ENCODE data around the gene ANAPC5. TPM values are rescaled to one million over a fixed set of nuclear protein-coding genes. Genes with fewer than 3 reads are reported as not detected.

The ANAPC5 gene
- total RNA-seq, 2 donors from 2014 or later: 107 to 130 TPM

DNA sequence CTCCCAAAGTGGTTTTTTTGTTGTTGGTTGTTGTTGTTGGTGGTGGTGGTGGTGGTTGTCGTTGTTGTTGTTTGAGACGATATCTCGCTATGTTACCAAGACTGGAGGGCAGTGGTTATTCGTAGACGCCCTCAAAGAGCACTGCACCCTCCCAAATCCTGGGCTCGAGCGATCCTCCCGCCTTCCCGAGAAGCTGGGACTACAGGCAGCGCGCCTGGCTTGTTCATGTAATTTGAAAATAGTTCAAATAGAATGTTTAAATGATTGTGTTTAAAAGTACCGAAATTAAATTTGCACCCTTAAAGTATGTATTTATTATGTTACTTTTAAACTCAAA lies 439 bp upstream of the ANAPC5 start:
- H3K36me3 Mint-ChIP-seq (ENCODE audit: low read depth): peaks cover 2% of the 10 kb centered on the region
- DNase-seq (no peak), ATAC-seq (peak; percentile 15)
- H3K4me3 Mint-ChIP-seq: peak overlapping the region; percentile 100
- no peaks in the 10 kb centered on the region for H3K27me3 Mint-ChIP-seq
- H3K27ac Mint-ChIP-seq: peak overlapping the region; percentile 97
- peaks cover 25% of the 10 kb centered on the region for H3K4me1 Mint-ChIP-seq
- no peaks in the 10 kb centered on the region for H3K9me3 ChIP-seq (ENCODE audit: control insufficient read depth, low read length, poor library complexity, severe bottlenecking)

DNA sequence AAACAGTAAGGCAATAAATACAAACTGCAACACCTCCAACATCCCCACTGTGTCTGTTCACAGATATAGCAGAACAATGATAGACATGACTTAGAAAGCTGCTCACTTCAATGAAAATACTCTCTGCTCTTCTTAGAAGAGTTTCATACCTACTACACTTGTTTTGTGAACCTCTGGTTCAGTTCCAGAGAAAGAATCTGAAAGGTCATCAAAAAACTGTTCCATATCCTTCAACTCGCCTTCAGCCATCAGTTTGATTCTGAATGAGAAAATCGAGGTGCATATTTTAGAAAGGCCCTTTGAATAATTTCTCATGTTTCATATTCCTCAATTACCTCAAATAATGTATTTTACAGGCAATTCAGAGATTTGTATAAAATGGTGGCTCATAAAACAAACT lies 5.5 kb downstream of the ANAPC5 start:
- DNase-seq: no peak
- H3K36me3 Mint-ChIP-seq (ENCODE audit: low read depth): peaks cover 12% of the 10 kb centered on the region
- H3K27ac Mint-ChIP-seq: no peak overlapping the region
- no peaks in the 10 kb centered on the region for H3K9me3 ChIP-seq (ENCODE audit: control insufficient read depth, low read length, poor library complexity, severe bottlenecking)
- no peak for ATAC-seq
- no peaks in the 10 kb centered on the region for H3K27me3 Mint-ChIP-seq
- H3K4me3 Mint-ChIP-seq: no peak overlapping the region
- H3K4me1 Mint-ChIP-seq: peaks cover 34% of the 10 kb centered on the region

DNA sequence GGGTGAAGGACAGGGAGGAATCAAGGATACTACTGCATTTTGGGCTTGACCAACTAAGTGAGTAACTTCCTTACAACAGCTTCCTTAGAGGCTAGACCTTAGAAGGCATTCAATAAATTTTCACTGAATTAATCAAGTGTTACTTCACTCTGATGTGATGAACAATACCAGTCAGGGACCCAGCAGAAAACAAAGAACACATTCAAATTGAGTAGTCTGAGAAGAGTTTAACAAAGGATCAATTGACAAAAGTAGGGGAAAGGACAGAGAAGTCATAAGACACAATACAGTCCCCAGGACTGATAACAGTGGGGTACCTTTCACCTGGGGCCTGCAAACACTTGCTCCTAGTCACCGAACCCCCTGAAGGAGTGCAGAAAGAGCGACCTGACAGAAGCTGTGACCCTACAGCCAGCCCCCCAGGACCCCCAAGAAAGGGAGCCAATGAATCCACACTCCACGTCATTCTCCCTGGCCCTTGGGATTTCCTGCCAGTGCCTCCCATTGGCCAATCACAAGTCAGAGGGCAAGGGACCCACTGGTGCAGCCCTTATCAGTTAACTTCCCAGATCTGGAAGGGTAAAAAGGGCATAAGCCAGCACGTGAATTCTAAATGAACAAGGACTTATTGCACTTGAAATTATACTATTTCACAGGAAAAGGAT lies 6.9 kb downstream of the ANAPC5 start:
- no peak for DNase-seq
- H3K9me3 ChIP-seq (ENCODE audit: control insufficient read depth, low read length, poor library complexity, severe bottlenecking): no peaks in the 10 kb centered on the region
- Mint-ChIP-seq H3K27me3 (no peaks in the 10 kb centered on the region), H3K4me3 (no peak overlapping the region), H3K27ac (peak overlapping the region; percentile 90), H3K4me1 (peaks cover 29% of the 10 kb centered on the region), H3K36me3 (ENCODE audit: low read depth) (peaks cover 15% of the 10 kb centered on the region)
- no peak for ATAC-seq

DNA sequence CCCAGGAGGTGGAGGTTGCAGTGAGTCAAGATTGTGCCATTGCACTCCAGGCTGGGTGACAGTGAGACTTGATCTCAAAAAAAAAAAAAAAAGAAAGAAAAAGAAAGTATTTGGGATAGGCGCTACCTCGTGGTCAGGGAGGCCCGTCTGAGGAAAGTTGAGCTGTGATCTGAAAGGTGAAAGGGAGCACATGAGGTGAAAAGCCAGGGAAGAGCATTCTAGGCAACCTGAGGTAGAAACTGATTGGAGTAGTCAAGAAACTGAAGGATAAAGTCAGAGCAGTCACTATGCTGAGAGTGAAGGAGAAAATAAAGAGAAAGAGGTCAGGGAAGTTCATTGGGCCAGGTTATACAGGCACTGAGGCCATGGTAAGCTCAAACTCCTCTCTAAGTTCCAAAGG lies 7.7 kb downstream of the ANAPC5 start:
- Mint-ChIP-seq H3K27ac (peak overlapping the region; percentile 90), H3K4me1 (peaks cover 29% of the 10 kb centered on the region), H3K27me3 (no peaks in the 10 kb centered on the region), H3K4me3 (no peak overlapping the region), H3K36me3 (ENCODE audit: low read depth) (peaks cover 15% of the 10 kb centered on the region)
- H3K9me3 ChIP-seq (ENCODE audit: control insufficient read depth, low read length, poor library complexity, severe bottlenecking): no peaks in the 10 kb centered on the region
- ATAC-seq (no peak), DNase-seq (no peak)

DNA sequence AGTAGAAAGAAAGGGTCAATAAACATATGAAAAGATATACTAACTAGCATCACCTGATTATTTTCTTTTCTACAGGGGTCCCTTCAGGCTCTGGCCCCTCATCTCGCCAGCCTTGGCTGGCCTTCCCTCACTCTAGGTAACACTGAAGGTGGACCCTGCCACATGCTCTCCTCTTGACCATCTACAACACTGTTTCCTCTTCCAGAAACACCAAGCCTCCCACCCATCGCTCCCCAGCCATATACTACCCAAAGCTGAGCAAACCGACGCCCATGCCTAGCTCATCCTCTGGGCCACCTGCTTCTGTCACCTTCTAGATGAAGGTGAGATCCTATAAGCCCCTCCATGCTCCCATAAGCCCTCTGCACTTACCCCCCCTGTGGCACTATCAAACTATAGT lies 14.8 kb downstream of the ANAPC5 start:
- ATAC-seq: no peak
- no peaks in the 10 kb centered on the region for H3K27me3 Mint-ChIP-seq
- H3K4me3 Mint-ChIP-seq: no peak overlapping the region
- no peak overlapping the region for H3K27ac Mint-ChIP-seq
- no peak for DNase-seq
- no peaks in the 10 kb centered on the region for H3K9me3 ChIP-seq (ENCODE audit: control insufficient read depth, low read length, poor library complexity, severe bottlenecking)
- peaks cover 3% of the 10 kb centered on the region for H3K4me1 Mint-ChIP-seq
- H3K36me3 Mint-ChIP-seq (ENCODE audit: low read depth): peaks cover 3% of the 10 kb centered on the region

DNA sequence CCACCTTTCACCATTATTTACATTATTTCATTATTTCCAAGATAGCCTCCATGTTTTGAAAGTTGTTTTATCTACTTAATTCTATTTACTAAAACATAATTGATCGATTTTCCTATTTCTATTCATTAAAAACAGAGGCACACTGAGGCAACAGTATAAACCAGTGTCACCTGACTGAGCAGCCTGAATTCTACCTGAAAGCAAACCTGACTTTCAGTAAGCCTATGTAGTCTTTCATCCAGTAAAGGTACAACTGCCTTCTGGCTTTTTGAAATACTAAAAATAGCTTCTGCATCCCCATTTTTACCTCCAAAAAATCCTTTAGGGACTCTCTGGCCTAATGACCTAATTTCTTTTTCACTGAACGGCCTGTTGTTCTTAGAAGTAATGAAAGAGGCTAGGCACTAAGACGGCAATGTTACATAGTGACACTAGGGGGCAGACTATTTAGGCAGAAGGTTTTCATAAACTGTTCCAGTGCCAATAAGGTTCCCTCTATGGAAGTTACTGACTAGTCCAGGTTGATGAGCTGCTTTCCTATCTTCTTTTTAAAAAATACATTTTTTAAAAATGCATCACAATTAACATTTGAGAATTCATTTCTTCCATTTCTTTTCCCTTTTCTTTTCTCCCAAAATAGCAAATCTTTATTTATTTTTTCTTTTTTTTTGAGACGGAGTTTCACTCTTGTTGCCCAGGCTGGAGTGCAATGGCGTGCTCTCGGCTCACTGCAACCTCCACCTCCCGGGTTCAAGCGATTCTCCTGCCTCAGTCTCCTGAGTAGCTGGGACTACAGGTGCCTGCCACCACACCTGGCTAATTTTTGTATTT lies 17.5 kb downstream of the ANAPC5 start:
- ATAC-seq (peak; percentile 87), DNase-seq (no peak)
- H3K9me3 ChIP-seq (ENCODE audit: control insufficient read depth, low read length, poor library complexity, severe bottlenecking): no peaks in the 10 kb centered on the region
- no peaks in the 10 kb centered on the region for H3K36me3 Mint-ChIP-seq (ENCODE audit: low read depth)
- H3K4me1 Mint-ChIP-seq: peaks cover 3% of the 10 kb centered on the region
- H3K27ac Mint-ChIP-seq: peak overlapping the region; percentile 43
- H3K27me3 Mint-ChIP-seq: no peaks in the 10 kb centered on the region
- H3K4me3 Mint-ChIP-seq: no peak overlapping the region

DNA sequence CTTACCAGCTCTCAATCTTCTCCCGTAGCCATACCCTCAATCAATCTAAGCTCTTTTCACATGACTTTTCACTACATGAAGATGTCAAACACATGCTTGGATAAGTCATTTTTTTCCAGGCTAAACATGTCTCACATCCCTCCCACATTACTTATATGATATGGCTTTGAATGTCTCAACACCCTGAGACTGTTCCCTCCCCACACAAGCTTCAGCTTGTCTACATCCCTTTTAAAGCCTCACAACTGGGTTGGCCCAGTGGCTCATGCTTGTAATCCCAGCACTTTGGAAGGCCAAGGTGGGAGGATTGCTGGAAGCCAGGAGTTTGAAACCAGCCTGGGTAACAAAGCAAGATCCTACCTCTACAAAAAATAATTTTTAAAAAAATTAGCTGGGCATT lies 18.5 kb downstream of the ANAPC5 start:
- Mint-ChIP-seq H3K4me1 (peaks cover 3% of the 10 kb centered on the region), H3K4me3 (no peak overlapping the region), H3K27me3 (no peaks in the 10 kb centered on the region), H3K27ac (peak overlapping the region; percentile 43), H3K36me3 (ENCODE audit: low read depth) (no peaks in the 10 kb centered on the region)
- H3K9me3 ChIP-seq (ENCODE audit: control insufficient read depth, low read length, poor library complexity, severe bottlenecking): no peaks in the 10 kb centered on the region
- ATAC-seq (no peak), DNase-seq (no peak)

DNA sequence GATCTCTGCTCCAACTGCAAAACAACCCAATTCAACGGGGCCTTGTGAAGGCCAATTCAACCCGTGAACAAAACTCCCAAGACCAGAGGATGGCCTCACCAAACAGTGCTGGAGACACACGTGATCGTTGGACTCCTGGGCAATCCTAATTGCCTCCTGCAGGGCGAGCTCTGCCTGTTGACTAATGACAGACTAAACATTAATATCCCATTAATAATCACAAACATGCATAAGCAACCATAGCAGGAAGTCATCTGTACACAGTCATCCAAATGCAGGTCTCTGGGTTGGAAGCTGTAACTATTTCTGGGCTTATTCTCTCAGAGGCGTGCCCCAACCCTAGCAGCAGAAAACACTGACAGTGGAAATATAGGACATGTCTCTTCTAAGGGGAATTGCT lies 21.0 kb downstream of the ANAPC5 start:
- Mint-ChIP-seq H3K27me3 (no peaks in the 10 kb centered on the region), H3K27ac (peak overlapping the region; percentile 73), H3K4me1 (peaks cover 3% of the 10 kb centered on the region), H3K36me3 (ENCODE audit: low read depth) (no peaks in the 10 kb centered on the region), H3K4me3 (no peak overlapping the region)
- H3K9me3 ChIP-seq (ENCODE audit: control insufficient read depth, low read length, poor library complexity, severe bottlenecking): no peaks in the 10 kb centered on the region
- DNase-seq: no peak
- no peak for ATAC-seq

DNA sequence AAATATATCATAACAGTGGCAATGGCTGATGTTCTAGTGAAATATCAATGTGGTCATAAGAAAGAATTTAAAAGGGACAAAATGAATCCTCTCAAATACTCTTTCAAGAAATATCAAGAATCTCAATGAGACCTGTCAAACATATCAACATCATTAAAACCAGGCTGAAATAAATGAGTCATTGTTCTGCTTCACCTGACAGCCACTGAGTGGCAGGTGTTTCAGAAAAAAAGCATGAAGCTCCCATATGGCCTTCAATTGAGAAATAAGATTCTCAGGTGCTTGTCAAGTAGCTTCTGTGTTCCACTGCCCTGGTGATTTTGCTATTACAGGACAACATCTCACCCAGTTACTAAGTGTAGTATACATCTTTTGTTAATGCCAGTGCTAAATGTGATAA lies 21.5 kb downstream of the ANAPC5 start:
- H3K9me3 ChIP-seq (ENCODE audit: control insufficient read depth, low read length, poor library complexity, severe bottlenecking): no peaks in the 10 kb centered on the region
- DNase-seq (no peak), ATAC-seq (no peak)
- Mint-ChIP-seq H3K27me3 (no peaks in the 10 kb centered on the region), H3K36me3 (ENCODE audit: low read depth) (no peaks in the 10 kb centered on the region), H3K27ac (no peak overlapping the region), H3K4me3 (no peak overlapping the region), H3K4me1 (peaks cover 3% of the 10 kb centered on the region)

DNA sequence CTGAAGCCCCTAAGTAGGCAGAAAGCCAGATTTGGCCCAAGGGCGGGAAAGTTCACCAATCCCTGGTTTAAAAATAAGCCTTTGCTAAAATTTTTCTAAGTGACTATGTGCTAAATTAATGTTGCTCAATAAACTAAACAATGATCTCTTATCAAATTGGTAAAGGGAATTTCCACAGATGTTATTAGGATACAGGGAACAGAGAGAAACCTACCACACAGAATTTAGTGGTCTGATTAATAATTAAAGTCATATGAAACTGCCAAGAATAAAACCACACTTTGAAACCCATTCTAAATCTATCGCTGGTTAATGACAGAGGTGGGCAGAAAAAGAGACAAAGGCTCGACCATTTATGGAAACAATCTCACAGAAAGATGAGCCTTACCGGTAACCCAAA lies 22.0 kb downstream of the ANAPC5 start:
- Mint-ChIP-seq H3K27ac (peak overlapping the region; percentile 57), H3K4me3 (no peak overlapping the region), H3K36me3 (ENCODE audit: low read depth) (no peaks in the 10 kb centered on the region), H3K4me1 (peaks cover 3% of the 10 kb centered on the region), H3K27me3 (no peaks in the 10 kb centered on the region)
- no peaks in the 10 kb centered on the region for H3K9me3 ChIP-seq (ENCODE audit: control insufficient read depth, low read length, poor library complexity, severe bottlenecking)
- ATAC-seq (no peak), DNase-seq (no peak)

DNA sequence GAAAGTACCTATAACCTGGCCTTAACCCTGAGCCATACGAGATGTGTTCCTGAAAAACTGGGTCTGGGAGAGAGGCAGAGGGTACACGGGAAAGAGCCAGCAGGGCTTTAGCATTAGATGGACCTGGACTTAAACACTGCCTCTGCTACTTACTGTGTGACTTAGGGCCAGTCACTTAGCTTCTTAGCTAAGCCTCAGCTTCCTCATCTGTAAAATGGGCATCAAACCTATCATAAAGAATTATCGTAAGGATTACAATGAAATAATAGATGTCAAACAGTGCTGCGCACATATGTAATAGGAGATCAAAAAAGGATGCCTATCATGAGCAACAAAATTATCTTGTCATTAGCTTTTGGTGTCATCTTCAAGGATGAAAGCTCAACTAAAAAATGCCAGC lies 23.6 kb downstream of the ANAPC5 start:
- ATAC-seq (no peak), DNase-seq (no peak)
- Mint-ChIP-seq H3K4me3 (no peak overlapping the region), H3K36me3 (ENCODE audit: low read depth) (no peaks in the 10 kb centered on the region), H3K27me3 (no peaks in the 10 kb centered on the region), H3K27ac (no peak overlapping the region), H3K4me1 (peaks cover 3% of the 10 kb centered on the region)
- H3K9me3 ChIP-seq (ENCODE audit: control insufficient read depth, low read length, poor library complexity, severe bottlenecking): no peaks in the 10 kb centered on the region

DNA sequence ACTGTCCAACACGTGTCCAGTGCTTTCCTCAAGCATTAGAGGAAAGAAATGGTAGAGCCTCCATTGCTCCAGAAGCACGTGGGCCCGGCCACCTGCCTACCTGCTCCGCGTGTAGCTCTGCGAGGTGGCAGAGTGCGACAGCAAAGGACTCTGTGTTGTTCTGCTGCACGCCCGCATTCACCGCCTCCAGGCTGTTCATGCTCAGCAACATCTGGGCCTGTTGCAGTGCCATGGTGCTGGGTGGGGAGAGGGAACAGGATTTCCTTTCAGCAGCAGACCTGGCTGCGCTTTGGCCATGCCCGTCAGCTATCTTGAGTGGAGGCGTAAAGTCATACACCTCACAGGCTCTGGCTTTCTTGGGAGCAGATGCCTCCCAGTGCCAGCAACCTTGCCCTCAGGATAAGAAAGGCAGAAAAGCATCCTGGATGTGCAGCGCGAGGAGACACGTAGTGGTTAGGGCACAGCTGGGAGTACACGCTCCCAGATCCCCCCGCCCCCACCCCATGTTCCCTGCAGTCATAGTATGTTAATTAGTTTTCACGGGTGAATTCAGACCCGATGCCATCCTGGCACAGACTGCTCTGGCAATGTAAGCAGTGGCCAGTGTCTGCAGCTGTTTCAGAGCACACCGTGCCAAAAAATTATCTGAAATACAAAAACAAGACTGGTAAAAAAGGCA lies 25.1 kb downstream of the ANAPC5 start:
- H3K36me3 Mint-ChIP-seq (ENCODE audit: low read depth): no peaks in the 10 kb centered on the region
- H3K4me1 Mint-ChIP-seq: peaks cover 3% of the 10 kb centered on the region
- H3K4me3 Mint-ChIP-seq: no peak overlapping the region
- no peaks in the 10 kb centered on the region for H3K27me3 Mint-ChIP-seq
- DNase-seq (no peak), ATAC-seq (no peak)
- no peak overlapping the region for H3K27ac Mint-ChIP-seq
- no peaks in the 10 kb centered on the region for H3K9me3 ChIP-seq (ENCODE audit: control insufficient read depth, low read length, poor library complexity, severe bottlenecking)

DNA sequence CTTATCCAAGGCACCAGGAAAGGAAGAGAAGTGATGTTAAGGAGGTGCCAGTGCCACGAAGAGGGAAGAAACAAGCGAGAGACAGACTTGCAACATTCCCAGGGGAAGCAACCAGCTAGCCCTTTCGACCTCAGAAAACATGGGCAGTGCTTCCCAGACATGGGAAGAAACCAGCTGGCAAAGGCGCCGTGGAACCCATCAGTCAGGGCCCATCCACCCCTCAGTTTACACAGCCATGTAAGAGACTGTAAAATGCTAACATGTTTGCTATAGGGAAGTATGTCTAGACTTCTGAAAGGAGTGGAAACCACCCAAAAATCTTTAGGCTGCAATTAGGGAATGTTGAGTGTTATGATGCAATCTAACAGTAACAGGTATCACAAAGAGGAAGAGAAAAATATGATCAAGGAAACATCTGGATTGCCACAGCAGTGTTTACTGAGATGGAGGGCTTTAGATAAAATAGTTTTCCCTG lies 26.3 kb downstream of the ANAPC5 start:
- Mint-ChIP-seq H3K36me3 (ENCODE audit: low read depth) (no peaks in the 10 kb centered on the region), H3K4me1 (peaks cover 3% of the 10 kb centered on the region), H3K4me3 (no peak overlapping the region), H3K27me3 (no peaks in the 10 kb centered on the region), H3K27ac (no peak overlapping the region)
- H3K9me3 ChIP-seq (ENCODE audit: control insufficient read depth, low read length, poor library complexity, severe bottlenecking): no peaks in the 10 kb centered on the region
- ATAC-seq (no peak), DNase-seq (no peak)

Data from T-helper 17 cell (primary cell).